Medulla oblongata (tissue), 1 donor: Measurements from ENCODE around the gene MYLK4.

ENCODE experiments used
- DNase-seq: peaks from one replicate; pipeline ENCODE4 v3.0.0-alpha.2; 2015; ENCODE audit errors: extremely low spot score

Gene MYLK4

DNA sequence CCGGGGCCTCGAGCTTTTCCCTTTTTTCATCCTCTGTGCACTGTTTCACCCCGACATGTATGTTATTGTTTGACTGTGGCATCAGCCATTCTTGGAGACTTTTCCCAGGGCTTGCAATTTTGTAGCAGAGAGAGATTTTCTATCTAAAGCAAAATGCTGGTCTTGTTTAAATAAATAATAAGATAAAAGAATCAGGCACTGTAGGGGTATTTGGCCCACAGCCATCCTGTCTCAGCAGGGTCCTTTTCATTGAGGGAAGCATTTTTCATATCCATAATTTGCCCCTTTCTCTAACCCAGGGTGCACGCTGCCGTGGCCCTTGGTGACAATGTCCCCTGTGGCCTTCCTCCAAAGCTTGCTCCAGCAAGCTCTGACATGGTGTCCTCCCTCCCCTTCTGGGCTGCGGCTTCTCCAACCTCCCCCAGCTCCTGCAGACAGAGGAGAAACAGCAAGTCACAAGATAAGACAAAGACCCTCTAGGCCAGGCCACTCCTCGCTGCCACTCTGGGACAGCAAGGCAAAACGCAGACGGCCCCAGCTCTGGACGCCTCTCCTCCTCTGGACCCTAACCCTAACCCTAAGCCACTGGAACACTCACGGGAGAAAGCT, 117.6 kb downstream of the MYLK4 start:
- DNase-seq, result no peak

GRCh38 chr6:2632368-2632767, 118.4 kb downstream of the MYLK4 start:
- DNase-seq, result peak; percentile 67

GRCh38 chr6:2630891-2631571, 119.7 kb downstream of the MYLK4 start:
- no peak for DNase-seq

GRCh38 chr6:2630359-2630758, 120.4 kb downstream of the MYLK4 start:
- peak; percentile 37 for DNase-seq

DNA sequence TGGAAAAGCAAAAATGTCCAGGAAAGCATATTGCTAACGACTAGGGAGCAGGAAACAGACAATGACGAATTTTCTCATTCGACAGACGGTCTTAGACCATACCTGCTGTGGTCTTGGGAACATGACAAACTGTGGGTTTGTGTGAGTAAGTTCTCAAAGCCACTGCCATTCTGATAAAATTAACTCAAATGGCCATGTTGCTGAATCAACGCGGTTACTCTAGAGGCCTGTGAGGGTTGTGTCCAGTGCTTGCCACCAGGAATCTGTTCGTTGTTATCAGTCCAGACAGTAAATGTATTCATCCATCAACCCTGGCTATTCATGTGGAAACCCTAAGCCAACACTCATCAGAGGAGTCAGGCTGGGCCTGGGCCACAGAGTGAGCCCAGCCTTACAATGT, 124.3 kb downstream of the MYLK4 start:
- no peak for DNase-seq

DNA sequence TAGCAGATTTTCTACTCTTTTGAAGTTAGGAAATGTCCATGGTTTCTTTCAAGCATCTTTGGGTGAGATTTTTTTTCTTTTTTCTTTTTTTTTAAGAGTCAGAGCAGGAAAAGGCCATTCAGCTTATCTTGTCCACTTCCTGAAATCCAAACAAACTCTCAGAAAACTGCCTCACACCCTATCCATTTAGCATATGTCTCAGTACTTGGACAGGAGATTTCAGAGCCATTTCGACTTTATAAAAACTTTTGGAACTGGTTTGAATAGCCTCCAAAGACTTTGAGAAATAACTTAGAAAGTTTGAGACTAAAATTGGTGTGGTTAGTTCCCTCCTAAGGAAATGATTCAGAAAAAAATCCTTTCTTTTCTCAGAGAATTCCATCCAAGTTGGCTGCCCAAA, 125.1 kb downstream of the MYLK4 start:
- no peak for DNase-seq

DNA sequence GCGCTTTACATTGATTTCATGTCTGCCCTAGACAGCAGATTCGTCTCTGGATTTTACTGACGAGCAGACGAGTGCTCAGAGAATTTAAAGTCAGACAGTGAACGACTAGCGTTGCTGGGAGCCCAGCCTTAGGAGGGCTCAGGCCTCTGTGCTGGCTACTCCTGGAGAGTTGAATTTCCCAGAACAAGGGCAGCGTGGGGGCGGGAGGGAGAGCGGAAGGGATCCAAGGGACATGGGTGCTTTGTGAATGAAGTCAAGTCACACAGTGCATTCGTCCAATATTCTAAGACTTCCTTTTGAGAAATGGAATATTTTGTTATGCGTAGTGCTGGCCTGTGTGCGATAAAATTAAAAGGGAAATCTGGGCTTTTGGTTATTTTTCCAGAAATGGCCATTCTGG, 126.5 kb downstream of the MYLK4 start:
- peak; percentile 34 for DNase-seq

- DNase-seq, result no peak
Measured at GRCh38 chr6:2623295-2623694, 127.4 kb downstream of the MYLK4 start.

DNA sequence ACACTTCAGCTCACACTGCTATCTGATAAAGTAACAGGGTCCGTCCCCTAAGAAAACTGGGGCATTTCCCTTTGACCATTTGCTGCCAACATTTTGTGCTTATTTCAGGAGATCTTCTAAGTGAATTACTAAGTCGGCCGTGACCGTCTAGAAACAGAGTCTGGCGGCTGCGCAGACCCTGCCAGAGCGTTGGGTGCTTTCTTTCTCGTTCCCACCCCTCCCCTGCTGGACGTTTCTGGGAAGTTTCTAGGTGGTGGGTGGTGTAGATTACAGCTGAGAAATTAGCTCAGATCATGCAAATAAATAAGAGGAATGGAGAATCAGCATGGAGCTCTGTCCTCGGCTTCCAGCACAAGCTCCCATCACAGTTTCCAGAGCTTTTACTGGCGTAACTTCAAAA, 128.1 kb downstream of the MYLK4 start:
- no peak for DNase-seq

- no peak for DNase-seq
Measured at GRCh38 chr6:2619651-2620050, 131.1 kb downstream of the MYLK4 start.

DNA sequence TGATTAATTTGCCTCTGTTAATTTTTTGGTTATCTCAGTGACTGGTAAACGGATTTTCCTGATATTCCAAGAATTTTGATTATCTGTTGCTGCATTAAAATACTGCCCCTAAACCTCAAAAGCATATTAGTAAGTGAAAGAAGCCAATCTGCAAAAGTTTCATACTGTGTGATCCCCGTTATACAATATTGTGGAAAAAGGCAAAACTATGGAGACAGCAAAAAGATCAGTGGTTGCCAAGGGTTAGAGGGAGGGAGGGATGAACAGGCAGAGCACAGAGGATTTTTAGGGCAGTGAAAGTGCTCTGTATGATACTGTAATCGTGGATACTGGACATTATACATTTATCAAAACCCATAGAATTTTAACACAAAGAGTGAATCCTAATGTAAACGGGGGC, 133.0 kb downstream of the MYLK4 start:
- no peak for DNase-seq

DNA sequence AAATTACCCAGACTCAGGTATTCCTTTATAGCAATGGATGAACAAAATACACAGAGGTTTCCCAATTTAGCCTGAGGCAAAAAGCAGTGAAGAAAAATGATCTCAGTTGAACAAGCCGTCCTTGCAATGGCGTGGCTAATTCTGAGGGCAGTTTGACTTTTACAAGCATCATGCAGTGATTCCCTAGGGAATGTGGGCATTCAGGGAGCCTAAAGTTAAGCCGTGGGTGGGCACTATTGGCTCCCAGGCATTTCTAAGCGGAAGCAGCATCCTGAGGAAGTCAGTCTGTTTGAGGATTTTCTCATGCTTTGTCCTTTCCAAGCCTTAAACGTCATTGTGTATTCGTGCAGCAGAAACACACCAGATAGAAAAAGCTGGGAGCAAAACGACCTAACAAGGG, 133.9 kb downstream of the MYLK4 start:
- no peak for DNase-seq

- no peak for DNase-seq
Measured at GRCh38 chr6:2615251-2615650, 135.5 kb downstream of the MYLK4 start.

- no peak for DNase-seq
Measured at GRCh38 chr6:2614846-2615245, 135.9 kb downstream of the MYLK4 start.

GRCh38 chr6:2614155-2614554, 136.6 kb downstream of the MYLK4 start:
- DNase-seq, result no peak
